NOMO-1 treated with dmso at 0.1 percent for 144 hours (cell line): ENCODE measurements around the gene LRRC4.

Experiments
- DNase-seq: peaks from one replicate; lab custom pipeline; 2025; ENCODE audit not compliant: unreplicated experiment; lab: John Stamatoyannopoulos, UW

The LRRC4 gene

DNA sequence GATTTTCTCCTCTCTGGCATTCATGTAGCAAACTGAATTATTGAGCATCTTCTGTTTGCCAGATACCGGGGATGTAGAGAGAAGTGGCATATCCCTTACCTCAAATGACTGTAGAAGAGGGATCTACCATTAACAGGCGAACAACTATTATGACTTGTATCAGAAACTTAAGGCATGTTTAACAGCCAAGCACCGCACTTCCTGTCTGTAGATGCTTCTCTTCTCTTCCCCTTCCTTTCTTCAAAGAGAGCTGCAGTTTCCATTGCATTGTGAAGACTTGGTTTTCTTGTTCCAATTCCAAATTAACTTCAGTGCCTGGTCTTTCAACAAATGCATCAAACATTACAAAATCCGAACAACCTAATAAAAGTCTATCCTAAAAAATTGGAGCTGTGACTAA, 49.3 kb downstream of the LRRC4 start:
- no peak for DNase-seq

DNA sequence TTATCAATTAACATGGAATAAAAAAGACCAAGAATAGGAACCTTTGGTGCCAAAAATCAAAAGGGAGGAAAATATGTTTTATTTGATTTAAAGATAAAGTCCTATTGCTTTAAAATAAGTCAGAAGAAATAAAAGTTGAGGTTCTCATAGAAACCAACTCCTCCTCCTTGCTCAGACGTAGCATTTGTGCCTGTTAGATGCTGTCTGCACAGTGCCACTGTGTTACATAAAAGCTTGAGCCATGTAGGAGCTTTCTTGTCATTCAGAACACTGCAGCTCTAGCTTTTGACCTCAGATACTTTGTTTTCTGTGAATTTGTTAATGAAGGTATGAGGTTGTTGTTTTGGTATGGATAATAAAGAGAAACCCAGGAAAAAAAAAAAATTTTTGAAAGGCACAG, 50.3 kb downstream of the LRRC4 start:
- DNase-seq = no peak

DNA sequence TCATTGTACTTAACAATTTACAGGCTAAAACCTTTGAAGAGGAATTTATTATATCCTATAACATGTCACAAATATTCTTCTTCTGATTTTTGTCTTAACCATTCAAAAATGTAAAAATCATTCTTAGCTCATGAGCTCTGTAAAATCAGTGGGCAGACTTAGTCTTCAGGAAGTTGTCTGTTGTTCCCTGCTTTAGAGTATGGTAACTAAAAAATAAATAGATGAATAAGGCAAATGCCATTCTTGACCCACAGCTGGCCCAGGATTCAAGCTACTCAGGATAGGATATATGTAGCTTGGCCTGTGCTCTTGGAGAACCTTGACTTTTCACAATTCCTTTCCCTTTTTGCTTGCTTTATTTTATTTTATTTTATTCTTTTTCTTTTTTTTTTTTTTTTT, 51.5 kb downstream of the LRRC4 start:
- no peak for DNase-seq

DNA sequence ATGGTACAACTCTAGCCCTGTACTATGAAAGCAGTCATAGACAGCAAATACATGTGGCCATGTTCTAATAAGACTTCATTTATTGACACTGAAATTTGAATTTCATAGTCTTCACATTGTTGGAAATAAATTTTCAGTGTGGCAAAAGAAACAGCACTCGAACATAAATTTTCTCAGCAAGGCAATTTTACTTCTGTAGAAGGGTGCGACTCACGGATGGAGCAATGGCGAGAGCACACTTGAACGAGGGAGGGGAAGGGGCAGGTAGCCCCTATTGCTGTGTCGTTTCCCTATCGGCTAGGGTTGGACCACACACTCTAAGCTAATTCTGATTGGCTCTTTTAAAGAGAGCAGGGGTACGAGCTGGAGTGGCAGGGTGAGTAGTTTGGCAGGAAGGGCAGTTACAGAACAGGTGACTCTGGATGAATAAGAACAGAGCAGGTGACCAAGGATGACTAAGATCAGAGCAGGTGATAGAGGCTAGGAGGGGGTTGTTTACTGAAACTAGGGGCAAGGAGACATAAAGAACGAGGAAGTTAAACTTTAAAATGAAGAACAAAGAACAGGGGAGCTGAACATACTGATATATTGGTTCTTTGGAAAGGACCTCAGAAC, 52.0 kb downstream of the LRRC4 start:
- DNase-seq = no peak

DNA sequence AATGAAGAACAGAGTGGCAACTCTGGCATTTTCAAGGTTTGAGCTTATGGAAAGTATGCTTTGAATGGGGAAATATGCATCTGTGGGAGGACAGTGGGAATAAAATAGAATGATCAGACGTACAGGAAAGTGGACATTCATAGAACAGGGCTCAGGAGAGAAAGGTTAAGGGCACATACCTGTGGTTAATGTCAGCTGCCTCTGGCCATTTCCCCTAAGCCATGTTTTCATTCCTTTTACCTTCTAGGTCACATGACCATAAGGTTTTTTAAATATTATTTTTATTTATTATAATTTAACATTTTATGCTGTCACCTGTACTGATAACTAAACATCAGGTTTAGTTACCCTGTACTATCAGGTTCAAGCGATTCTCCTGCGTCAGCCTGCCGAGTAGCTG, 52.8 kb downstream of the LRRC4 start:
- DNase-seq = no peak
